DND-41 (cell line): ENCODE measurements around the gene LRRC8D.

Source experiments
- ATAC-seq: fragments of 200-7000 bp; cut with Tn5 transposase; 3 replicates; pipeline ENCODE4 v1.9.1; 2021; ENCODE audit warnings: low read depth; ENCODE audit not compliant: insufficient read depth
- DNase-seq: peaks from one replicate; pipeline ENCODE4 v3.0.0-alpha.2; 2020
- H2AFZ ChIP-seq: 2 replicates; pipeline ENCODE4 v1.6.0; 2012; ENCODE audit warnings: low read depth, low read length
- H3K27ac ChIP-seq: 2 replicates; pipeline ENCODE4 v1.5.1; 2012; ENCODE audit warnings: low read length, inconsistent platforms
- H3K27me3 ChIP-seq: fragments of 200-600 bp; sonication (generic); 2 replicates; pipeline ENCODE4 v1.6.0; 2012; ENCODE audit warnings: low read length, mild to moderate bottlenecking, inconsistent platforms; ENCODE audit not compliant: insufficient read depth, poor library complexity
- H3K36me3 ChIP-seq: 2 replicates; pipeline ENCODE4 v1.5.1; 2012; ENCODE audit warnings: low read length, inconsistent platforms; ENCODE audit not compliant: insufficient read depth
- H3K4me1 ChIP-seq: 2 replicates; pipeline ENCODE4 v1.5.1; 2012; ENCODE audit warnings: mild to moderate bottlenecking, low read length; ENCODE audit not compliant: insufficient read depth
- H3K4me2 ChIP-seq: 2 replicates; pipeline ENCODE4 v1.6.0; 2012; ENCODE audit warnings: mild to moderate bottlenecking, moderate library complexity, low read length, inconsistent platforms; ENCODE audit not compliant: insufficient read depth
- H3K4me3 ChIP-seq, 2 experiments: fragments of 200-600 bp in 1 of 2; shearing (Covaris generic) in 1 of 2; 2 replicates each; pipeline ENCODE4 v1.5.1; 2012 to 2016; ENCODE audit warnings: inconsistent platforms in 2 of 2, low read length in 2 of 2, mild to moderate bottlenecking in 2 of 2, low read depth in 1 of 2, moderate library complexity in 1 of 2
- H3K79me2 ChIP-seq: 2 replicates; pipeline ENCODE4 v1.6.0; 2012; ENCODE audit warnings: low read length, inconsistent platforms; ENCODE audit not compliant: insufficient read depth
- H3K9ac ChIP-seq: 2 replicates; pipeline ENCODE4 v1.6.0; 2012; ENCODE audit warnings: low read depth, mild to moderate bottlenecking, inconsistent platforms, low read length, moderate library complexity
- H3K9me3 ChIP-seq: 2 replicates; pipeline ENCODE4 v1.5.1; 2012; ENCODE audit warnings: low read length, moderate library complexity, mild to moderate bottlenecking, inconsistent platforms; ENCODE audit not compliant: insufficient read depth, severe bottlenecking
- H4K20me1 ChIP-seq: 2 replicates; pipeline ENCODE4 v1.6.0; 2012; ENCODE audit warnings: low read length; ENCODE audit not compliant: insufficient read depth
- EZH2 ChIP-seq: IDR thresholded peaks from 3 replicates; pipeline ENCODE4 v1.6.1; 2012; ENCODE audit warnings: borderline replicate concordance, low read depth, mild to moderate bottlenecking, moderate library complexity, low read length, inconsistent platforms; ENCODE audit not compliant: severe bottlenecking
- TF ChIP-seq, protein P1 (sequence below): IDR thresholded peaks from 2 replicates; pipeline ENCODE4 v1.5.1; 2012; ENCODE audit warnings: borderline replicate concordance, low read length, moderate library complexity, mild to moderate bottlenecking; ENCODE audit not compliant: poor library complexity, severe bottlenecking; ENCODE audit errors: extremely low read depth

The LRRC8D gene

DNA sequence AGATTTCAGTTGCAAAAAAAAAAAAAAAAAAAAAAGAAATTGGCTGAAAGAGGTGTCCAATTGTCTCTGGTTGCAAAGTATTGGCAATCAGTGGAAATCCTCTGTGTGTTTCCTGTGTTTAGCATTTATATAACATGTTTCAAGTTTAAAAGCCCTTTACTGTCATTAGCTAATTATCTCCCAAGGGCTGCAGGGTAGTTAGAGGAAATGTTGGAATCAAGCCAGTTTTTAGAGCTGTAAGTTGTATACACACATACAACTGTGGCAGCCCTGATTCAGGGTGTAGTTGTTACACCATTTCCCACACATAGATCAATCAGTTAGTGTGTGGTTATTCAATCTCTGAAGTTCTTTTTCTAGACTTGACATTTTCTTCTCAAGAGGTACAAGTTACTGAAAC lies 165.2 kb downstream of the LRRC8D start:
- TF ChIP-seq, protein P1, sequence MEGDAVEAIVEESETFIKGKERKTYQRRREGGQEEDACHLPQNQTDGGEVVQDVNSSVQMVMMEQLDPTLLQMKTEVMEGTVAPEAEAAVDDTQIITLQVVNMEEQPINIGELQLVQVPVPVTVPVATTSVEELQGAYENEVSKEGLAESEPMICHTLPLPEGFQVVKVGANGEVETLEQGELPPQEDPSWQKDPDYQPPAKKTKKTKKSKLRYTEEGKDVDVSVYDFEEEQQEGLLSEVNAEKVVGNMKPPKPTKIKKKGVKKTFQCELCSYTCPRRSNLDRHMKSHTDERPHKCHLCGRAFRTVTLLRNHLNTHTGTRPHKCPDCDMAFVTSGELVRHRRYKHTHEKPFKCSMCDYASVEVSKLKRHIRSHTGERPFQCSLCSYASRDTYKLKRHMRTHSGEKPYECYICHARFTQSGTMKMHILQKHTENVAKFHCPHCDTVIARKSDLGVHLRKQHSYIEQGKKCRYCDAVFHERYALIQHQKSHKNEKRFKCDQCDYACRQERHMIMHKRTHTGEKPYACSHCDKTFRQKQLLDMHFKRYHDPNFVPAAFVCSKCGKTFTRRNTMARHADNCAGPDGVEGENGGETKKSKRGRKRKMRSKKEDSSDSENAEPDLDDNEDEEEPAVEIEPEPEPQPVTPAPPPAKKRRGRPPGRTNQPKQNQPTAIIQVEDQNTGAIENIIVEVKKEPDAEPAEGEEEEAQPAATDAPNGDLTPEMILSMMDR: no peak
- no peak for TF ChIP-seq EZH2
- H3K4me3 ChIP-seq: no peak overlapping the region
- no peak overlapping the region for H3K27ac ChIP-seq
- peaks cover 4% of the 10 kb centered on the region for H3K4me1 ChIP-seq
- H3K9me3 ChIP-seq: no peaks in the 10 kb centered on the region
- H3K36me3 ChIP-seq: no peaks in the 10 kb centered on the region
- no peak overlapping the region for H3K9ac ChIP-seq
- ATAC-seq (no peak), DNase-seq (no peak)
- H3K27me3 ChIP-seq: no peaks in the 10 kb centered on the region
- no peaks in the 10 kb centered on the region for H3K79me2 ChIP-seq
- H3K4me2 ChIP-seq: no peak overlapping the region
- no peaks in the 10 kb centered on the region for H4K20me1 ChIP-seq
- H2AFZ ChIP-seq: no peak overlapping the region
